GM19035 (cell line): ENCODE data around the gene BRD9.
"Not testable (repeated sequence)": the region's sequence is repeated elsewhere in the genome, so short reads cannot be mapped to it uniquely, and the experiment has no call there.

Experiments
- ATAC-seq: cut with Tn5 transposase; IDR thresholded peaks from one replicate; pipeline ENCODE4 v1.9.1; 2021; ENCODE audit not compliant: unreplicated experiment

Gene BRD9

DNA sequence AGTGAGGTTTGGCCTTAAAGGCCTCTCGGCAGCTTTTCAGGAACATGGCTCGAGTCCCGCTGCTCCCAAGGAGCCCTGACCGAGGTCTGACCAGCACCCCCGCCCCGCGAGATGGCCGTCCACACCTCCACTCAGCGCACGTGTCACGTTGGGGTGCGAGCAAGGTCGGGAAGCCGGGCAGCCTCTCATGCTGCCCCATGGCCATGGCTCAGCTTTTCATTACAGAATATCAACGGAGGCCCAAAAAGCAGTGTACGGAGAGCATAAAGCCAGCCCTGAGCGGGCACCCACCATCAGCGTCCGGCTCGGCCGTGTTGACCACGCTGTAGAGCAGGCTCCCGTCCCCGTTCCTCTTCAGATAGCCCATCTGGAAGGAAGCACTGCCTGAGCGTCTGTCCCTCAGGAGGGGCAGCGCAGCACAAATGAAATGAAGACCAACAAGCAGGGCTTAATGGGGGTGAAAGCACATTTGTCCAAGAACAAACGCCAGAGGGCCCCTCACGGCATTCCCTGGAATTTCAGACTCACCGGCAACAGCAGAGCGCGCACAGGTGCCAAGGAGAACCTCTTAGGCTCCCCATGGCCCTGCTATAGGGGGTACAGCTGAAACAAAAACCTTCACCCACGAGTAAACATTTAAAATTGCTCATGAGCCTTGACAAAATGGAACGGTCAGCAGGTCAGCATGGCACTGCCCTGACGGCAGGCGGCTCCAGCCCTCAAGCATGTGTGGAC, 11.6 kb downstream of the BRD9 start:
- ATAC-seq: no peak

DNA sequence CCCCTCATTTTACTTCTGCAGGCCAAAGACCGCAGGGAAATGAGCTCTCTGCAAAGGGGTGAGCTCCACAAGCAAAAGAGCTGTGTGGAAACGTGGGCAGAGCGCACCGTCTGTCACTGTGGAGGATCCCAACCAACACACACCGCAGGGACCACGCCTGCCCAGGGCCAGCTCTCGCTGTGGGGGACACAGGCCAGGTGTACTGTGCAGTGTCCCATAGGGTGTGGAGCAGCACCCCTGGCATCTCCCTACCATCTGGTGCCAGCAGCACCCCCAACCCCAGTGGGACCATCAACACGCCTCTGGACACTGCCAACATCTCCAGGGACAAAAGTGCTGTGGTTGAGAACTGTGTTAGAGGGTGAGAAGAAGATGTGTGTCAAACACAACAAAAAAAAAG, 13.9 kb downstream of the BRD9 start:
- ATAC-seq: not testable (repeated sequence)

- ATAC-seq: no peak
Observed at GRCh38 chr5:878125-878524, 14.5 kb downstream of the BRD9 start.

- ATAC-seq: no peak
Observed at GRCh38 chr5:876398-877365, 15.9 kb downstream of the BRD9 start.

- ATAC-seq: no peak
Observed at GRCh38 chr5:875931-876330, 16.7 kb downstream of the BRD9 start.

GRCh38 chr5:873328-873727, 19.3 kb downstream of the BRD9 start:
- ATAC-seq: no peak

- no peak for ATAC-seq
Observed at GRCh38 chr5:872301-872700, 20.3 kb downstream of the BRD9 start.

DNA sequence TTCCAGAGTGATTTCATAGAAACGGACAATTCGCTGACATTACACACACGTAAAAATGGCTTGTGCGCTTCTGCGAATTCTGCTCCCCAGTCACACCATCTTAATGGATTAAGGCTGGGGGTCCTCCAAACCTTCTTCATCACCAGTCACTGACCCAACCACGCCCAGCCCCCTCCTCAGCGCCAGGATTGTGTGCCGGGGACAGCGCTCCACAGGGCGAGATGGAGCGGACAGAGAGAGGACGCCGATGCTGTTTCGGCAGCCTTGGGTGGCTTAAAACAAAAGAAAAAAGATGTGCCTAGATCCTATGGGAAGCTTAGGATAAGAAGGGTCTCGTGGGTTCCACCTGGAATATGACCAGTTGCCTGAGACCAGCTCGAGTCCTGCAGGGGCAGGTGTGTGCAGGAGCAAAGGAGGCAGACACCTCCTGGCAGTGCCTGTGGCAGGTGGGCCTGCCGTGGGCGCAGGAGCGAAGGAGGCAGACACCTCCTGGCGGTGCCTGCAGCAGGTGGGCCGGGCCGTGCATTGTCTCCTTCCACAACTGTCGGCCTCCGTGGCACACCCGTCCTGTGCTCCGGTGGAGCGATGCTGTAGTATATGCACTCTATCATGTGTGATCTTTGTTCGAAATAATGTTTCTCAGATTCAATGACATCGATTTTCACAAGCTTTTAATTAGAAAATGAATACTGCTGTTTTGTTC, 20.9 kb downstream of the BRD9 start:
- ATAC-seq: no peak

DNA sequence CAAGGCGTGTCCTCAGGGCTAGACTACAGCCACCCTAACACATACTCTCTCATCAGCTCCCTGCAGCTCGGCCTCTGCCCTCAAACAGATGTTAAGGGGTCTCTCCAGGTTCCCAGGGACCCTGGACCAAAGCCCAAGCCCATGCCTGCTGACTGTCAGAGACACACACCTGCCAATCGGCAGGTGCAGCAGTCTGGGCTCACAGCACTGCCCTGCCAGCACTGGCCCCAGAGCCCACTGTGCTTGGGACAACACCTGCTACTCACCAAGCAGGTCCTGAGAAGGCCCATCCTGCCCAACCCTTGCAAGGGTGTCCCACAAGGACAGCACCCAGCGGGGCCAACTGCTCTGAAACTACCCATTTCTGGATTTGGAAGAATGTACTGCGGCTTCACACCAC, 21.6 kb downstream of the BRD9 start:
- no peak for ATAC-seq

DNA sequence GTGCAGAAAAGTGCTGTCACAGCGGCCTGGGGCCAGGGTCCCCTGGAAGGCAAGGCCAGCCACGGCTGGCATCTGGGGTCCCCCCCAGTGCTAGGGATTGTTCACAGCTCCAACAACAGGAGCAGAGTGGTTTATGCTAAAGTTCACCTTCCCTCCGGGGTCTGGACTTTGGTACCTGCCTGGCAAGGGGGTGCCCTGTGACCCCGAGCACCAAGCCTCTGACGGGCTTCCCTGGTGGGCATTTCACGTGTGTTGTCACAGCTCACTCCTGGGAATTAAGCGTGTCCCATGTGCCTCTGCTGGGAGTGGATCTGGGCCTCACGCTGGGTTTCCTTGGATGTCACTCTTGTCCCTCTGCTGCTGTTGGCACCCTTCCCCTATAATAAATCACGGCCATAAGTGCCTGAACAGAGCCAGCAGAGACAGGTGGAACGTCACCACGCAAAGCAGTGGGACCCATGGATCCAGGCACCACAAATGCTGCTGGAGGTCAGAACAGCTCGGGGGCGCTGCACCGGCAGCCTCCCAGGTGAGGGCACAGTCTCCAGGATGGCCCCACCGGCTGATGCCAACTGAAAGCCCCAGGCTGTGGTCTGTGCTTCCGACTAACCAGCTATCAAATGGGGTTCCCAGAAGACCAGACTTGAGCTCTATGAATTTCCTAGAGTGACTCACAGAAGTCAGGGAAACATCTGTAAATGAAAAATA, 24.0 kb downstream of the BRD9 start:
- ATAC-seq: no peak

- ATAC-seq: no peak
Observed at GRCh38 chr5:867300-867870, 25.2 kb downstream of the BRD9 start.

DNA sequence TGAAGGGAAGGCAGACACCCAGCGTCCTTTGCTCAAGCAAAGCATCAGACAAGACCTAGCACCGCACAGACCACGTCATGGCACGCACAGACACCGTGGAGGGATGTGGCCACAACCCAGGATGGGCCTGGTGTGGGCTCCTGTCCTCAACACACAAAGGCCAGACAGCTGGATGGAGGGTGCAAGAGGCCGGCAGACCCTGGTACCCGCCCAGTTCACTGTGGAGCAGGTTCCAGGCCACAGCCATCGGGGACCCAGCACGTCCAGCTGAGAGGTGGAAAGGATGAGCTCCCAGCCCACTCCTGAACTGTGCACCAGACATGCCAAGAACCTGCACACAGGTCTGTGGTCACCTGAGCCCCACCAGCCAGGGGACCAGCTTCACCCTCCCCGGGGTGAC, 26.8 kb downstream of the BRD9 start:
- ATAC-seq: no peak

DNA sequence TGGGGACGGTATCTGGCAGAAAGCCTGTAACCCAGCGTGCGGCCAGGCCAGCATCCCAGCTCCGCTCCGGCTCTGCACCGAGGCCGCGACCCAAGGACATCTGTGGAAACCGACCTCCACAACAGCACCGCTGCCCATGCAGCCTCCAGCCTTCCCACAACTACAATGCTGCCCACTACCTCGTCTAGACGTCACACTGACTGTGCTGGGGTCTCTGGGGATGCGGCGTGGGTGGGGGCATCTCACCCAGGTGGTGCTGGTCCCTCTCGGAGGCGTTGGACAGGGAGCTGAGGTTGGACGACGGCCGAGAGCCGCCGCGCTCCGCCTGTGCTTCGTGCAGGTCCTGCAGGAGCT, 27.5 kb downstream of the BRD9 start:
- no peak for ATAC-seq

DNA sequence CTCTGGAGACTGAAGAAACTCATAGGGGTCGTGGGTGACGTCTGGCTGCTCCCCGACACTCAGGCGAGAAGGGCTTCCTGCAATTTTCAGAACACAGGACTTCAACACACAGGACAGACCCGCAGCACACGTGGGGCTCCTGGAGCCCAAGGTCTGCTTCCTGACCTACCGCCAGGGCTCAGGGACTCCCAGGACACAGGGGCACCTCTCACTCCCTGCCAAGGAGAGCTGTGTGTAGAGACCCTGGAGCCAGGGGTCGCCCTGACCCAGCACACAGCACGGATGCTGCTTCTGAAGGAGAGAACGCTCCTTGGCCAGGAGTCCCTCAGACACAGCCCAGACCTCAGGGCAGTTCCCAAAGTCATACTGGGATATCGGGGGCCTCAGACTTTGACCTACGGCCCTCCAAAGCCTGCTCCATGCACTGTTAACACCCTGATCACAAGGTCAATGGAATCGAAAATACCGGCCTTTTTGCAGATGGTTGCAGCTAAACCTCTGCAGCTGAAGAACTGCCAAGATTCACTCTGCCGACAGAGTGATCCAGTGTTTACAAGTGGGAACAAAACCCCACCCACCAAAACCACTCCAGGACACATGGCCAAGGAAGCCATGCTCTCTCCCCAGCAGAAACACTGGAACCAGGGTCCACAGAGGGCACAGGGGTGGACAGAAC, 28.0 kb downstream of the BRD9 start:
- ATAC-seq: no peak

DNA sequence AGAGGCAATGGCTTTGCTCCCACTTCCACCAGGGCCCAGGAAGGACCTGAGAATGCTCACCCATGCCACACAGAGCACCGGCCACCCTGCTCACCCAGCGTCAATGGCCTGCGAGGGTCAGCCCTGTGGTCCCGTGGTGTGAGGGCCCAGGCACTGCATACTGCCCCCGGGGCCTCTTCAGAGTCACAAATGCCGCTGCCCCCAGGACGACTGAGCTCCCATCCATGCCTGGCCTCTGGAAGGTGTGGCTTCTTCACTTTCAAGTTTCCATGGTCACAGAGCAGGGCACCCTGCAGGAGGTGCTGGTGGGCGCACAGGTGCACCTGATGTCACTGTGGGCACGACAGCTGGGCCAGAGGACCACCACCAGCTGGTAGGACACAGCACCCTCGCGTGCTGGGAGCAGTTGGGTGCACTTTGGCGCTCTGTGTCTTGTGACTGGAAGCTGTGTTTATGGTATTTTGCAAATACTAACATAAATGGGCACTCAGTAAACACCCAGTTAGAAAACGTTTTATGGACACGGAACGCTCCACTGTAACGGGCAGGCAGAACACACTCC, 29.3 kb downstream of the BRD9 start:
- ATAC-seq: no peak

- no peak for ATAC-seq
Observed at GRCh38 chr5:862367-863243, 30.0 kb downstream of the BRD9 start.

GRCh38 chr5:861442-862366, 30.9 kb downstream of the BRD9 start:
- ATAC-seq: no peak
